Hepatocyte (in vitro differentiated cells): Measurements from ENCODE around the gene TRAPPC5. TPM values are rescaled to one million over a fixed set of nuclear protein-coding genes. Genes with fewer than 3 reads are reported as not detected.

Source experiments
- DNase-seq: peaks from one replicate; pipeline ENCODE4 v3.0.0-alpha.2; 2016; ENCODE audit warnings: low spot score
- H2AFZ ChIP-seq: fragments of 200-600 bp; sonication (generic); 2 replicates; pipeline ENCODE4 v1.6.0; 2016; ENCODE audit warnings: antibody characterized with exemption, mild to moderate bottlenecking
- H3K27ac ChIP-seq: fragments of 200-600 bp; sonication (generic); 2 replicates; pipeline ENCODE4 v1.5.1; 2016; ENCODE audit warnings: mild to moderate bottlenecking
- H3K27me3 ChIP-seq: fragments of 200-600 bp; sonication (generic); 2 replicates; pipeline ENCODE4 v1.6.1; 2016
- H3K36me3 ChIP-seq: fragments of 200-600 bp; sonication (generic); replicated peaks from 2 replicates; pipeline ENCODE4 v1.5.1; 2016; ENCODE audit warnings: low read depth; ENCODE audit not compliant: insufficient read depth
- H3K4me1 ChIP-seq: fragments of 200-600 bp; sonication (generic); 2 replicates; pipeline ENCODE4 v1.5.1; 2016; ENCODE audit warnings: mild to moderate bottlenecking, moderate library complexity; ENCODE audit not compliant: insufficient read depth
- H3K4me2 ChIP-seq: fragments of 200-600 bp; sonication (generic); 2 replicates; pipeline ENCODE4 v1.6.0; 2016
- H3K4me3 ChIP-seq: fragments of 200-600 bp; sonication (generic); 2 replicates; pipeline ENCODE4 v1.5.1; 2016; ENCODE audit warnings: mild to moderate bottlenecking
- H3K79me2 ChIP-seq: fragments of 200-600 bp; sonication (generic); 2 replicates; pipeline ENCODE4 v1.6.0; 2017; ENCODE audit warnings: mild to moderate bottlenecking
- H3K9me2 ChIP-seq: fragments of 200-600 bp; sonication (generic); replicated peaks from 2 replicates; pipeline ENCODE4 v1.6.0; 2017; ENCODE audit warnings: mild to moderate bottlenecking; ENCODE audit not compliant: insufficient read depth
- H3K9me3 ChIP-seq: fragments of 200-600 bp; sonication (generic); 2 replicates; pipeline ENCODE4 v1.5.1; 2016; ENCODE audit warnings: low read depth, mild to moderate bottlenecking
- H4K20me1 ChIP-seq: fragments of 200-600 bp; sonication (generic); 2 replicates; pipeline ENCODE4 v1.6.0; 2016; ENCODE audit warnings: mild to moderate bottlenecking; ENCODE audit not compliant: insufficient read depth, poor library complexity, severe bottlenecking
- EZH2 ChIP-seq: fragments of 200-600 bp; sonication (generic); IDR thresholded peaks from 2 replicates; pipeline ENCODE4 v1.6.1; 2016; ENCODE audit warnings: antibody characterized with exemption, mild to moderate bottlenecking, borderline replicate concordance
- EZH2phosphoT487 ChIP-seq: fragments of 200-600 bp; sonication (generic); IDR thresholded peaks from one replicate; pipeline ENCODE4 v1.6.1; 2018; ENCODE audit warnings: antibody characterized with exemption, mild to moderate bottlenecking, low read depth, moderate library complexity; ENCODE audit not compliant: unreplicated experiment, severe bottlenecking
- WGBS: methylation state at CpG from one replicate; pipeline ENCODE4 v1.1.6; 2016; ENCODE audit warnings: low lambda C conversion rate; ENCODE audit errors: missing lambda C conversion rate; 5-methylcytosine and 5-hydroxymethylcytosine counted together
- polyA plus RNA-seq: library from polyadenylated mRNA; unstranded; fragments of >200 nt; fragmentation: Nextera tagmentation; extraction: Ambion mirVana; gene quantifications from 2 replicates; pipeline ENCODE4 v1.2.1, GENCODE V29; 2016
- total RNA-seq: library from RNA; depleted of rRNA; stranded (reverse); fragments of >200 nt; gene quantifications from 2 replicates; pipeline ENCODE4 v1.2.3, GENCODE V29; 2014
- TF ChIP-seq, protein P1 (sequence below): fragments of 200-600 bp; sonication (generic); IDR thresholded peaks from 2 replicates; pipeline ENCODE4 v1.5.1; 2016; ENCODE audit warnings: antibody characterized with exemption, mild to moderate bottlenecking; ENCODE audit not compliant: poor library complexity

Gene TRAPPC5
- total and polyA plus RNA-seq, 2 experiments from 2014 or later: 80.4 to 175 TPM

DNA sequence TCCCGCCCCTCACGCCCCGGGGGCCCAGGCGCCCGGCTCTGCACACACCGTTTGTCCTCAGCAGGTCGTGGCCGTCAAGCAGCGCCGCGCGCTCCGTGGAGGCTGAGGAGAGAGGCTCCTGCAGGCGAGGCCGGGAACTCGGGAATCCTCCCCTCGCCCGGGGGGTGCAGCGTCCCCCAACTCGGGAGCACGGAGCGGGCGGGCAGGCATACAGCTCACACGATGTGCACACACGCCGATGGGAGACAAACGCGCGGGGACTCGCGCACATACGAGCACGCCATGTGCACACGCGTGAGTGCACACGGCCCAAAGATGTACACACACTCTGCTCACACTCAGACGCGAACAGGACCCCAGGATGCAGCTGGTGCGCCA lies 50.6 kb downstream of the TRAPPC5 start:
- Histone ChIP-seq H3K4me1 (no peaks in the 10 kb centered on the region), H3K4me3 (no peak overlapping the region), H3K27me3 (peaks cover 57% of the 10 kb centered on the region), H3K79me2 (no peaks in the 10 kb centered on the region), H3K27ac (no peak overlapping the region), H2AFZ (no peak overlapping the region), H3K9me2 (no peaks in the 10 kb centered on the region), H4K20me1 (no peaks in the 10 kb centered on the region), H3K36me3 (no peaks in the 10 kb centered on the region), H3K4me2 (no peak overlapping the region), H3K9me3 (no peaks in the 10 kb centered on the region)
- no peak for TF ChIP-seq EZH2
- TF ChIP-seq EZH2phosphoT487: no peak
- TF ChIP-seq, protein P1, sequence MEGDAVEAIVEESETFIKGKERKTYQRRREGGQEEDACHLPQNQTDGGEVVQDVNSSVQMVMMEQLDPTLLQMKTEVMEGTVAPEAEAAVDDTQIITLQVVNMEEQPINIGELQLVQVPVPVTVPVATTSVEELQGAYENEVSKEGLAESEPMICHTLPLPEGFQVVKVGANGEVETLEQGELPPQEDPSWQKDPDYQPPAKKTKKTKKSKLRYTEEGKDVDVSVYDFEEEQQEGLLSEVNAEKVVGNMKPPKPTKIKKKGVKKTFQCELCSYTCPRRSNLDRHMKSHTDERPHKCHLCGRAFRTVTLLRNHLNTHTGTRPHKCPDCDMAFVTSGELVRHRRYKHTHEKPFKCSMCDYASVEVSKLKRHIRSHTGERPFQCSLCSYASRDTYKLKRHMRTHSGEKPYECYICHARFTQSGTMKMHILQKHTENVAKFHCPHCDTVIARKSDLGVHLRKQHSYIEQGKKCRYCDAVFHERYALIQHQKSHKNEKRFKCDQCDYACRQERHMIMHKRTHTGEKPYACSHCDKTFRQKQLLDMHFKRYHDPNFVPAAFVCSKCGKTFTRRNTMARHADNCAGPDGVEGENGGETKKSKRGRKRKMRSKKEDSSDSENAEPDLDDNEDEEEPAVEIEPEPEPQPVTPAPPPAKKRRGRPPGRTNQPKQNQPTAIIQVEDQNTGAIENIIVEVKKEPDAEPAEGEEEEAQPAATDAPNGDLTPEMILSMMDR: no peak
- no peak for DNase-seq
- WGBS: 83% methylated on average over 37 of the region's 39 CpGs

DNA sequence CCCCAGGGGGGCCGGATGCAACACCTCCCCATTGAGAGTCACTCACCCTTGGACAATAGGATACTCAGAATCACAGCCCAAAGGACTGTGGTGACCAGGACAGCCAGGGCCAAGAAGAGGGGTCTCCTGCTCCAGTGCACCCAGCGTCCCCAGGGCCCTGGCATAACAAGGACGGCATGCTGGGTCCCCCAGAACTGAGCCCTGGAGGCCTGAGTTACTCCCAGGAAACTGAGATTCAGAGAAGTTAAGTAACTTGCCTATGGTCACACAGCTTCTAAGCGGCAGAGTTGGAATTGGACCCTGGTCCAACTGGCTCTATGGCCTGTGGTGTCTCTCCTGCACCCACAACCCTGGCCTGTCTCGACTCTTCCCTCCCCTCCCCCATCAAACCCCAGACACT lies 51.0 kb downstream of the TRAPPC5 start:
- peaks cover 57% of the 10 kb centered on the region for H3K27me3 ChIP-seq

DNA sequence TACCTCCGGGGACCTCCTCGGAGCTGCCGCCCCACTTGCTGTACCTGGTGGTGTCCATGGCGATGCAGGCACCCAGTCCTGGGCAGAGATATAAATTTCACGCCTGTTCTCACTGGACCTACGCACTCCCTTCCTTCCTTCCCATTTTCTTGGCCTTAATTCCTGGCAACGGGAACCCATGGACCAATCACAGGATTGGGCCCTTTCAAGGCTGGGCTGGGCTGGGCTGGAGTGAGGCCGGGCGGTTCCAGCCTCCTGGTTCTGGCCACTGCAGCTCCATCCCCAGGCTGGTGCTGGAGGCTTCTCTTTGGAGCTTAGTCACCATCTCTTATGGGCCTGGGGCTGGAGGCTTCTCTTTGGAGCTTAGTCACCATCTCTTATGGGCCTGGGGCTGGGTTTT lies 51.4 kb downstream of the TRAPPC5 start, which contains the start of gene CLEC4G:
CLEC4G (minus strand) TSS at position 66 of the 400 bp plus-strand sequence; CDS start at position 58, 8 bp downstream.
- no peak for DNase-seq
- no peaks in the 10 kb centered on the region for H3K9me2 ChIP-seq
- H4K20me1 ChIP-seq: no peaks in the 10 kb centered on the region
- peaks cover 58% of the 10 kb centered on the region for H3K27me3 ChIP-seq
- no peak within 1 kb of the TSS for H2AFZ ChIP-seq
- no peaks in the 10 kb centered on the region for H3K4me1 ChIP-seq
- H3K9me3 ChIP-seq: no peaks in the 10 kb centered on the region
- 66% methylated on average over 9 of the region's 9 CpGs for WGBS
- H3K27ac ChIP-seq: no peak within 1 kb of the TSS
- H3K4me3 ChIP-seq: no peak within 1 kb of the TSS
- no peak within 1 kb of the TSS for H3K4me2 ChIP-seq
- no peaks in the 10 kb centered on the region for H3K36me3 ChIP-seq
- H3K79me2 ChIP-seq: no peaks in the 10 kb centered on the region
- TF ChIP-seq, protein P1: no peak
- TF ChIP-seq EZH2phosphoT487: no peak
- TF ChIP-seq EZH2: no peak

More for the DNA sequence above, 51.0 kb downstream of the TRAPPC5 start:
- Histone ChIP-seq H2AFZ (no peak overlapping the region), H3K9me2 (no peaks in the 10 kb centered on the region), H3K4me3 (no peak overlapping the region), H3K4me1 (no peaks in the 10 kb centered on the region), H4K20me1 (no peaks in the 10 kb centered on the region), H3K27ac (no peak overlapping the region), H3K4me2 (no peak overlapping the region), H3K9me3 (no peaks in the 10 kb centered on the region), H3K36me3 (no peaks in the 10 kb centered on the region), H3K79me2 (no peaks in the 10 kb centered on the region)
- TF ChIP-seq, protein P1: no peak
- TF ChIP-seq EZH2: no peak
- no peak for TF ChIP-seq EZH2phosphoT487
- DNase-seq: no peak
- WGBS: 81% methylated on average over 5 of the region's 5 CpGs

DNA sequence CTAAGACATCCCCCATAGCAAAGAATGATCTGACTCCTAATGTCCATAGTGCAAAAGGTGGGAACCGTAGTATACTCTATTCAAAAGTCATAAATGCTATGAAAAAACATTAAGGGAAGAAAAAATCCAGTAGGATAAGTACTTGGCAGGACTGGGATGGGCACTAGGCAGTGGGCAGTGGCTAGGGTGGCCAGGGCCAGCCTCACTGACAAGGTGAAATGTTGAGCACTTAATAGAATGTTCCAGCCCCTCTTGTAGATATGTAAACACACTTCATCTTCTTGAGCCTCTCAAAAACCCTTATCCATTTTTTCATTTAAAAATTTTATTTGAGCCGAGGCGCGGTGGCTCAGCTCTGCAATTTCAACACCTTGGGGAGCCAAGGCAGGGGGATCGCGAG lies 52.7 kb downstream of the TRAPPC5 start:
- Histone ChIP-seq H3K27ac (no peak overlapping the region), H2AFZ (no peak overlapping the region), H3K4me3 (no peak overlapping the region), H3K27me3 (peaks cover 50% of the 10 kb centered on the region), H3K36me3 (no peaks in the 10 kb centered on the region), H3K79me2 (no peaks in the 10 kb centered on the region), H3K4me1 (no peaks in the 10 kb centered on the region), H3K9me2 (no peaks in the 10 kb centered on the region), H3K9me3 (no peaks in the 10 kb centered on the region), H4K20me1 (no peaks in the 10 kb centered on the region), H3K4me2 (no peak overlapping the region)
- DNase-seq: no peak
- TF ChIP-seq EZH2phosphoT487 (no peak), EZH2 (no peak)
- TF ChIP-seq, protein P1: no peak
- WGBS: 74% methylated on average over 6 of the region's 6 CpGs
